Activated T-helper 1 cell treated with anti-CD3 and anti-CD28 coated beads, Interleukin-2, amount 50 U/mL, for 16 hours (primary cell): Measurements from ENCODE around the gene ZSCAN22.
A peak's percentile ranks its signal among the peaks of the same experiment; 100 is the strongest.
"Not testable (repeated sequence)": the region's sequence is repeated elsewhere in the genome, so short reads cannot be mapped to it uniquely, and the experiment has no call there.

Experiments used
- DNase-seq, 2 donors: peaks; one replicate each; pipeline ENCODE4 v3.0.0-alpha.2; 2020; ENCODE audit warnings: low read depth in 1 of 2, low spot score in 1 of 2

ZSCAN22 gene

GRCh38 chr19:58317476-58318072 is 9.2 kb upstream of the ZSCAN22 start:
- DNase-seq, result no peak

GRCh38 chr19:58318297-58318696 is 8.5 kb upstream of the ZSCAN22 start:
- DNase-seq, result no peak

- no peak for DNase-seq
These were observed 7.6 kb upstream of the ZSCAN22 start for GRCh38 chr19:58319241-58319640.

- no peak for DNase-seq
These were observed 1.3 kb upstream of the ZSCAN22 start for GRCh38 chr19:58325311-58326022.

- no peak for DNase-seq
These were observed 287 bp upstream of the ZSCAN22 start for GRCh38 chr19:58326501-58326913.

- DNase-seq, result no peak
These were observed 2.2 kb downstream of the ZSCAN22 start for GRCh38 chr19:58328999-58329398.

- no peak for DNase-seq
These were observed 3.7 kb downstream of the ZSCAN22 start for GRCh38 chr19:58330458-58330857.

GRCh38 chr19:58332697-58333096 is 5.9 kb downstream of the ZSCAN22 start:
- DNase-seq, result no peak

GRCh38 chr19:58334691-58335249 is 8.0 kb downstream of the ZSCAN22 start:
- DNase-seq, result no peak

- DNase-seq, result no peak
These were observed 8.8 kb downstream of the ZSCAN22 start for GRCh38 chr19:58335630-58336029.

GRCh38 chr19:58336216-58336615 is 9.4 kb downstream of the ZSCAN22 start:
- DNase-seq, result no peak

GRCh38 chr19:58336820-58337219 is 10.0 kb downstream of the ZSCAN22 start:
- DNase-seq, result no peak

GRCh38 chr19:58338336-58338735 is 11.5 kb downstream of the ZSCAN22 start:
- no peak for DNase-seq

GRCh38 chr19:58338825-58339558 is 12.2 kb downstream of the ZSCAN22 start:
- DNase-seq, result no peak

- no peak for DNase-seq
These were observed 18.8 kb downstream of the ZSCAN22 start for GRCh38 chr19:58345558-58345957.

- peak; percentile 26 to 51 for DNase-seq
These were observed 20.5 kb downstream of the ZSCAN22 start for GRCh38 chr19:58346961-58347929.

- DNase-seq, result not testable (repeated sequence)
These were observed 21.3 kb downstream of the ZSCAN22 start for GRCh38 chr19:58348080-58348479.

- DNase-seq, result no peak
These were observed 22.8 kb downstream of the ZSCAN22 start for GRCh38 chr19:58349590-58349989.

- DNase-seq, result no peak
These were observed 23.4 kb downstream of the ZSCAN22 start for GRCh38 chr19:58350001-58350861.
